Parathyroid adenoma (tissue), 2 donors: Measurements from ENCODE around the gene DDX21.
"Not testable (repeated sequence)": the region's sequence is repeated elsewhere in the genome, so short reads cannot be mapped to it uniquely, and the experiment has no call there.

Experiments used
- H2AFZ ChIP-seq: fragments of 300-600 bp; sonication (generic); one replicate; pipeline ENCODE4 v1.7.0; 2017; ENCODE audit warnings: antibody characterized with exemption, mild to moderate bottlenecking
- H3K27ac ChIP-seq: fragments of 300-600 bp; sonication (generic); one replicate; pipeline ENCODE4 v1.7.0; 2017
- H3K27me3 ChIP-seq: fragments of 300-600 bp; sonication (generic); one replicate; pipeline ENCODE4 v1.7.0; 2017; ENCODE audit warnings: low read length; ENCODE audit not compliant: control insufficient read depth, insufficient read depth
- H3K36me3 ChIP-seq: fragments of 300-600 bp; sonication (generic); one replicate; pipeline ENCODE4 v1.7.0; 2017; ENCODE audit warnings: low read length; ENCODE audit not compliant: control insufficient read depth, insufficient read depth
- H3K4me1 ChIP-seq: fragments of 300-600 bp; sonication (generic); one replicate; pipeline ENCODE4 v1.7.0; 2017; ENCODE audit warnings: control low read depth
- H3K4me2 ChIP-seq: fragments of 300-600 bp; sonication (generic); one replicate; pipeline ENCODE4 v1.7.0; 2017; ENCODE audit warnings: low read length
- H3K4me3 ChIP-seq: fragments of 300-600 bp; sonication (generic); one replicate; pipeline ENCODE4 v1.7.0; 2017; ENCODE audit warnings: low read depth, low read length
- H3K79me2 ChIP-seq: fragments of 300-600 bp; sonication (generic); one replicate; pipeline ENCODE4 v1.7.0; 2017; ENCODE audit warnings: control low read depth
- H3K9ac ChIP-seq: fragments of 300-600 bp; sonication (generic); one replicate; pipeline ENCODE4 v1.7.0; 2017; ENCODE audit warnings: mild to moderate bottlenecking
- H3K9me3 ChIP-seq: fragments of 300-600 bp; sonication (generic); one replicate; pipeline ENCODE4 v1.7.0; 2017; ENCODE audit warnings: low read length; ENCODE audit not compliant: control insufficient read depth
- CTCF ChIP-seq: fragments of 300-600 bp; sonication (generic); IDR thresholded peaks from one replicate; pipeline ENCODE4 v1.7.0; 2017; ENCODE audit warnings: antibody characterized with exemption, mild to moderate bottlenecking
- donor health status: primary hyperparathyroidism.

Gene DDX21

GRCh38 chr10:68934994-68935393, 21.0 kb upstream of the DDX21 start:
- no peak overlapping the region for H3K27ac ChIP-seq
- H3K9ac ChIP-seq = no peak overlapping the region
- TF ChIP-seq CTCF = no peak
- H3K36me3 ChIP-seq = no peaks in the 10 kb centered on the region
- H2AFZ ChIP-seq = no peak overlapping the region
- H3K27me3 ChIP-seq = no peaks in the 10 kb centered on the region
- peaks cover 15% of the 10 kb centered on the region for H3K79me2 ChIP-seq
- no peak overlapping the region for H3K4me3 ChIP-seq
- H3K4me2 ChIP-seq = no peak overlapping the region
- peaks cover 4% of the 10 kb centered on the region for H3K4me1 ChIP-seq
- no peaks in the 10 kb centered on the region for H3K9me3 ChIP-seq

GRCh38 chr10:68938117-68938516, 17.9 kb upstream of the DDX21 start:
- H3K9ac ChIP-seq = no peak overlapping the region
- H2AFZ ChIP-seq = no peak overlapping the region
- H3K36me3 ChIP-seq = no peaks in the 10 kb centered on the region
- TF ChIP-seq CTCF = no peak
- H3K4me3 ChIP-seq = no peak overlapping the region
- H3K4me2 ChIP-seq = no peak overlapping the region
- no peak overlapping the region for H3K27ac ChIP-seq
- H3K4me1 ChIP-seq = peaks cover 4% of the 10 kb centered on the region
- H3K79me2 ChIP-seq = peaks cover 2% of the 10 kb centered on the region
- no peaks in the 10 kb centered on the region for H3K9me3 ChIP-seq
- no peaks in the 10 kb centered on the region for H3K27me3 ChIP-seq

- no peak overlapping the region for H3K4me3 ChIP-seq
- H3K27ac ChIP-seq = no peak overlapping the region
- H3K27me3 ChIP-seq = no peaks in the 10 kb centered on the region
- H3K9me3 ChIP-seq = no peaks in the 10 kb centered on the region
- H3K79me2 ChIP-seq = no peaks in the 10 kb centered on the region
- no peak overlapping the region for H3K4me2 ChIP-seq
- H3K4me1 ChIP-seq = peaks cover 4% of the 10 kb centered on the region
- TF ChIP-seq CTCF = no peak
- H2AFZ ChIP-seq = no peak overlapping the region
- no peaks in the 10 kb centered on the region for H3K36me3 ChIP-seq
- no peak overlapping the region for H3K9ac ChIP-seq
Measured at GRCh38 chr10:68938884-68939283, 17.1 kb upstream of the DDX21 start.

- H3K4me3 ChIP-seq, H2AFZ ChIP-seq, H3K36me3 ChIP-seq, H3K9ac ChIP-seq, H3K9me3 ChIP-seq, H3K4me1 ChIP-seq, H3K79me2 ChIP-seq, H3K4me2 ChIP-seq, H3K27ac ChIP-seq, H3K27me3 ChIP-seq: not testable (repeated sequence)
Measured at GRCh38 chr10:68940917-68941316, 15.1 kb upstream of the DDX21 start.

GRCh38 chr10:68950598-68950997, 5.4 kb upstream of the DDX21 start:
- no peak overlapping the region for H3K9ac ChIP-seq
- no peaks in the 10 kb centered on the region for H3K9me3 ChIP-seq
- no peak overlapping the region for H2AFZ ChIP-seq
- no peaks in the 10 kb centered on the region for H3K4me1 ChIP-seq
- TF ChIP-seq CTCF = no peak
- H3K4me2 ChIP-seq = no peak overlapping the region
- no peak overlapping the region for H3K27ac ChIP-seq
- no peak overlapping the region for H3K4me3 ChIP-seq
- no peaks in the 10 kb centered on the region for H3K79me2 ChIP-seq
- H3K27me3 ChIP-seq = no peaks in the 10 kb centered on the region
- no peaks in the 10 kb centered on the region for H3K36me3 ChIP-seq
